B cell (primary cell): ENCODE results near the gene GAPT.

Experiments
- EZH2 ChIP-seq: IDR thresholded peaks from 2 replicates; pipeline ENCODE4 v1.6.1; 2012; ENCODE audit warnings: borderline replicate concordance, low read depth, mild to moderate bottlenecking, moderate library complexity, low read length; ENCODE audit not compliant: insufficient read depth, poor library complexity, severe bottlenecking
- TF ChIP-seq, protein P1 (sequence below): fragments of 200-600 bp; IDR thresholded peaks from one replicate; pipeline ENCODE4 v1.8.0; 2022; ENCODE audit warnings: antibody characterized with exemption, mild to moderate bottlenecking

DNA sequence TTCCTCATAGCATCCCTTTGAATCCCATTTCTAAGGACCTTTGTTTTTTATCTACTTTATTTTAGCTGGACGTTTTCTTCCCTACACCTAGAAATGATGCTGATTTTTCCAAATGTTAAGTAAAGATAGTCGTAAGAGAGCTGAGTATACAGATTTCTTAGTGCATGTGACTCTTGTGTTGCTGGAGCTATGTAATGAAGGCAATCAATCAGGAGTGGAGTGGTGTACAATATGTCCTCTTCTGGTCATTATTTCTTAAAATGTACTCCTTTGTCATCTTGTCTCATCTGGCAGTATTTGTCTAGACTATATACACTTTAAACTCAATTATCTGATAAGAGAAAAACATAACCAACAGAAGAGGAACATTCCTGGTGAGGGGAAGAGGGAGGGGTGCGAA, 13.5 kb downstream of the GAPT start:
- TF ChIP-seq, protein P1, sequence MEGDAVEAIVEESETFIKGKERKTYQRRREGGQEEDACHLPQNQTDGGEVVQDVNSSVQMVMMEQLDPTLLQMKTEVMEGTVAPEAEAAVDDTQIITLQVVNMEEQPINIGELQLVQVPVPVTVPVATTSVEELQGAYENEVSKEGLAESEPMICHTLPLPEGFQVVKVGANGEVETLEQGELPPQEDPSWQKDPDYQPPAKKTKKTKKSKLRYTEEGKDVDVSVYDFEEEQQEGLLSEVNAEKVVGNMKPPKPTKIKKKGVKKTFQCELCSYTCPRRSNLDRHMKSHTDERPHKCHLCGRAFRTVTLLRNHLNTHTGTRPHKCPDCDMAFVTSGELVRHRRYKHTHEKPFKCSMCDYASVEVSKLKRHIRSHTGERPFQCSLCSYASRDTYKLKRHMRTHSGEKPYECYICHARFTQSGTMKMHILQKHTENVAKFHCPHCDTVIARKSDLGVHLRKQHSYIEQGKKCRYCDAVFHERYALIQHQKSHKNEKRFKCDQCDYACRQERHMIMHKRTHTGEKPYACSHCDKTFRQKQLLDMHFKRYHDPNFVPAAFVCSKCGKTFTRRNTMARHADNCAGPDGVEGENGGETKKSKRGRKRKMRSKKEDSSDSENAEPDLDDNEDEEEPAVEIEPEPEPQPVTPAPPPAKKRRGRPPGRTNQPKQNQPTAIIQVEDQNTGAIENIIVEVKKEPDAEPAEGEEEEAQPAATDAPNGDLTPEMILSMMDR: no peak
- no peak for TF ChIP-seq EZH2
